Panc1 (cell line): ENCODE data around the gene CDK5RAP3.

ENCODE experiments used
- POLR2AphosphoS5 ChIP-seq: IDR thresholded peaks from 2 replicates; pipeline ENCODE4 v1.6.1; 2012; ENCODE audit warnings: mild to moderate bottlenecking, low read depth, low read length, moderate library complexity
- TCF7L2 ChIP-seq: IDR thresholded peaks from 2 replicates; pipeline ENCODE4 v1.6.1; 2011; ENCODE audit warnings: mild to moderate bottlenecking, low read depth, low read length, inconsistent platforms
- TF ChIP-seq, protein P1 (sequence below): fragments of 450-650 bp; IDR thresholded peaks from 2 replicates; pipeline ENCODE4 v1.5.1; 2017; ENCODE audit warnings: mild to moderate bottlenecking
- TF ChIP-seq, protein P2 (sequence below), 2 experiments: IDR thresholded peaks; 2 replicates each; pipeline ENCODE4 v1.6.1; 2011 to 2012; ENCODE audit warnings: low read depth in 2 of 2, control low read depth in 1 of 2, low read length in 1 of 2, mild to moderate bottlenecking in 1 of 2, moderate library complexity in 1 of 2; ENCODE audit not compliant: insufficient read depth in 1 of 2

DNA sequence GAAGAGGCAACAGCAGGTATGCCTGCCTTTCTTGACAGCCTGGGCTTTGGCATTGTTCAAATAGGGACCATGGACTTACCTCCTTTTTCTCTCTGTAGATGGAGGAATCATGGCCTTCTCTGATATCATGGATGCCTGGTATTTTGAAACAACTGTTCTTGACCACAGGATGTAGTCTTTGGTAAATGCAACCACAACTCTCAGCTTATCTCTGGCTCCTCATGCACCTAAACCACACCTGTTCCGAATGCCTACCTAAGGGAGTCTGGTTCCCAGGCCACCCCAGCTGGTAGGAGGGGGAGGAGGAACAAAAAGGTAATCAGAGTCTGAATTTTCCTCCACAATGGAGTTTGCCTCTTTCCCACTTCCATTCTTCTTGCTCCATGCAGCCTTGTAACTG is 18.8 kb downstream of the CDK5RAP3 start:
- TF ChIP-seq, protein P1, sequence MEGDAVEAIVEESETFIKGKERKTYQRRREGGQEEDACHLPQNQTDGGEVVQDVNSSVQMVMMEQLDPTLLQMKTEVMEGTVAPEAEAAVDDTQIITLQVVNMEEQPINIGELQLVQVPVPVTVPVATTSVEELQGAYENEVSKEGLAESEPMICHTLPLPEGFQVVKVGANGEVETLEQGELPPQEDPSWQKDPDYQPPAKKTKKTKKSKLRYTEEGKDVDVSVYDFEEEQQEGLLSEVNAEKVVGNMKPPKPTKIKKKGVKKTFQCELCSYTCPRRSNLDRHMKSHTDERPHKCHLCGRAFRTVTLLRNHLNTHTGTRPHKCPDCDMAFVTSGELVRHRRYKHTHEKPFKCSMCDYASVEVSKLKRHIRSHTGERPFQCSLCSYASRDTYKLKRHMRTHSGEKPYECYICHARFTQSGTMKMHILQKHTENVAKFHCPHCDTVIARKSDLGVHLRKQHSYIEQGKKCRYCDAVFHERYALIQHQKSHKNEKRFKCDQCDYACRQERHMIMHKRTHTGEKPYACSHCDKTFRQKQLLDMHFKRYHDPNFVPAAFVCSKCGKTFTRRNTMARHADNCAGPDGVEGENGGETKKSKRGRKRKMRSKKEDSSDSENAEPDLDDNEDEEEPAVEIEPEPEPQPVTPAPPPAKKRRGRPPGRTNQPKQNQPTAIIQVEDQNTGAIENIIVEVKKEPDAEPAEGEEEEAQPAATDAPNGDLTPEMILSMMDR = no peak
- no peak for TF ChIP-seq TCF7L2
- TF ChIP-seq, protein P2, sequence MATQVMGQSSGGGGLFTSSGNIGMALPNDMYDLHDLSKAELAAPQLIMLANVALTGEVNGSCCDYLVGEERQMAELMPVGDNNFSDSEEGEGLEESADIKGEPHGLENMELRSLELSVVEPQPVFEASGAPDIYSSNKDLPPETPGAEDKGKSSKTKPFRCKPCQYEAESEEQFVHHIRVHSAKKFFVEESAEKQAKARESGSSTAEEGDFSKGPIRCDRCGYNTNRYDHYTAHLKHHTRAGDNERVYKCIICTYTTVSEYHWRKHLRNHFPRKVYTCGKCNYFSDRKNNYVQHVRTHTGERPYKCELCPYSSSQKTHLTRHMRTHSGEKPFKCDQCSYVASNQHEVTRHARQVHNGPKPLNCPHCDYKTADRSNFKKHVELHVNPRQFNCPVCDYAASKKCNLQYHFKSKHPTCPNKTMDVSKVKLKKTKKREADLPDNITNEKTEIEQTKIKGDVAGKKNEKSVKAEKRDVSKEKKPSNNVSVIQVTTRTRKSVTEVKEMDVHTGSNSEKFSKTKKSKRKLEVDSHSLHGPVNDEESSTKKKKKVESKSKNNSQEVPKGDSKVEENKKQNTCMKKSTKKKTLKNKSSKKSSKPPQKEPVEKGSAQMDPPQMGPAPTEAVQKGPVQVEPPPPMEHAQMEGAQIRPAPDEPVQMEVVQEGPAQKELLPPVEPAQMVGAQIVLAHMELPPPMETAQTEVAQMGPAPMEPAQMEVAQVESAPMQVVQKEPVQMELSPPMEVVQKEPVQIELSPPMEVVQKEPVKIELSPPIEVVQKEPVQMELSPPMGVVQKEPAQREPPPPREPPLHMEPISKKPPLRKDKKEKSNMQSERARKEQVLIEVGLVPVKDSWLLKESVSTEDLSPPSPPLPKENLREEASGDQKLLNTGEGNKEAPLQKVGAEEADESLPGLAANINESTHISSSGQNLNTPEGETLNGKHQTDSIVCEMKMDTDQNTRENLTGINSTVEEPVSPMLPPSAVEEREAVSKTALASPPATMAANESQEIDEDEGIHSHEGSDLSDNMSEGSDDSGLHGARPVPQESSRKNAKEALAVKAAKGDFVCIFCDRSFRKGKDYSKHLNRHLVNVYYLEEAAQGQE (IDR thresholded peaks at IDR 0.05; ENCODE audit: insufficient read depth in 1 of 2, low read depth in 2 of 2, low read length in 1 of 2) = no peak
- no peak for TF ChIP-seq POLR2AphosphoS5
